Aortic smooth muscle cell (primary cell): ENCODE data around the gene SLC22A17. TPM values are rescaled to one million over a fixed set of nuclear protein-coding genes. Genes with fewer than 3 reads are reported as not detected.

Experiments
- total RNA-seq: library from RNA; depleted of rRNA; stranded (reverse); fragments of >200 nt; gene quantifications from 2 replicates; pipeline ENCODE4 v1.2.3, GENCODE V29; 2014

The SLC22A17 gene
- 11.9 and 12.1 TPM in 2 replicates for total RNA-seq

DNA sequence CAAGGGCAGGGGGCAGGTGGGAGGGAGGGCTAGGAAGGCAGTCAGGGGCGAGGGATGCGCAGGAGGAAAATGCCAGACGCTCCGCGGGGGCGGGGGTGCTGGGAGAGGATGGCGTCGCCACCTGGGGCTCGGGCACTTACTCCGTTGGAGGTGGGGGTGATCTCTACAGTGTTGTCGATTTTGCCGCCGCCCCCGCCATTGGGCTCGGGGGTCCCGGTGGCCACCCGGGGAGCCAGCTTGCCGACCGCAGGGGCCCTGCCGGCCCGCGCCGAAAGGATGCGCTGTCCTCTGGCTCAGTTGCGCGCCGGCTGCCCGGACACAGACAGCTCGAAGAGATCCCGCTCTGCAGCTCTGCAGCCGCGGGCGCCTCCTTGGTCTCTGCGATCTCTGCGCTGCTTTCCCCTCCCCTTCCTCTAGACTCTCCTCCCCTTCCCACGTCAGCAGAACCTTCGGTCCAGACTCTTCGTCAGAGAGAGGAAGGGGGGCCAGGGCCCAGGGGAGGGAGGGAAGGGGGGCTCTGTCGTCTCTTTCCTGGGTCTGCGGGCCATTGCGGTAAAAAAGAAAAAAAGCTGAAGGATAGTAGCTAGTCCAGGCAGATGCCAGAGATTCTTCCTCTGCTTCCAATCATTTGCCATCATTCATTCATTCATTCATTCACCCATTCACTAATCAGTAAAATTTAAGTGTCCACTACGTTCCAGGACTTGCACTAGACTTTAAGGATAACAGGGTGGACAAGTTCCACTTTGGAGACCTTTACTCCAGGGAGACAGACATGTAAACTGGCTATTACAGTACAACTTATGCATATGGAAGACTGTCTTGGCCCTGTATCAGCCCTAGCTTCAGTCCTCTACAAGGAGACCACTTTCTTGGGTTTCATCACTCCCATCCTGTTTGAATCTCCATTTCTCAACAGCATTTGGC lies at the start of gene SLC22A17:
Gene SLC22A17 (minus strand): TSS at position 382 of the 927 bp plus-strand sequence.

DNA sequence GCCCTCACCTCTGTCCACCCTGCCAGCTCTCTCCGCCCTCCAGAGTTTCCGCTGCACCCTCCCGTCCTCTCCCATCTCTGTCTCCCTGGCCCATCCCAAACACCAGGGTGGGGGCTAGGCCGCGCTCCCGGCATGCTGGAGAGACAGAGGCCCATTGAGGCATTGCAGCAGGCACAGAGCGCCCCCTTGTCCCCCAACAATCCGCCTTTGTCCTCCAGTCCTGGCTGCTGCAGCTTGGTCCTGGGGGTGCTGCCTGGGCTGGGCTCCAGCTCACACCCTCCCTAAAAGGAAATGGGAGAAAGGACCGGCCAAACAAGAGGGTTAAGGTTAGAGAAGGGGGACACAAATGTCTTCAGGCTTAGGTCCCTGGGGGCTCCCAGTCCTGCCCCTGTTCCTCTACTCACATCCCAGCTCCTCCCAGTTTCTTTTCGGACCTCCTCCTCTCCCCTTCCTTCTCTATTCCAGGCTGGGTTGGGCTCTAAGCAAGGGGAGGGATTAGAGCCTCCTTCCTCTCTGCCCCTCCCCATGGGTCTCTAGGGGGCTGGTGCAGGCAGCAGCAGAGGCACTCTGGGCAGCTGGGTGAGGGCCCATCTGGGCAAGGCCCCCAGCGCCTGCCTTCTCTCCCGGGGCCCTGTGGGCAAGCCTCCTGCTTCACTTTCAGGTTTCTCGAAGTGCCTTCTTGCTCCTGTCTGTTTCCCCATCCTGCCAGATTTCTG lies 24.0 kb upstream of the SLC22A17 start, which contains the start of gene CMTM5:
Gene CMTM5 (plus strand): TSS at position 565 of the 716 bp plus-strand sequence. CDS start 206 bp downstream, outside the sequence.

DNA sequence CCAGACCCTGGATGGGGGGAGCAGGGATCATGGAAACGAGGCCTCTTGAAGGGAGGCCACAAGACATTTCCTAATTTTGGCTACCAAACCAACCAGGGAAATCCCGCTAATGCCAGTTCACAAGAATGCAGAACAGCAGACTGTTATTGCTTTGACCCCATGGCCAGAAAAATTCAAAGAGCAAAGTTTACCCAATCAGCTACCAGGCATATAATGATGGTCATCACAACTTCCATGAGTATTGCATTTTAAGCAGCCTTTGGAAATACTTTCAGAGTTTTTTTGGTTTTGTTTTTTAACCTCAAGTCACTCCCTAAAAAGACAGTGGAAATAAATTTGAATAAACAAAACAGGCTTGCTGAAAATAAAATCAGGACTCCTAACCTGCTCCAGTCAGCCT lies 19.8 kb upstream of the SLC22A17 start, which contains the start of gene IL25:
Gene IL25 (plus strand): TSS at position 301 of the 400 bp plus-strand sequence.

DNA sequence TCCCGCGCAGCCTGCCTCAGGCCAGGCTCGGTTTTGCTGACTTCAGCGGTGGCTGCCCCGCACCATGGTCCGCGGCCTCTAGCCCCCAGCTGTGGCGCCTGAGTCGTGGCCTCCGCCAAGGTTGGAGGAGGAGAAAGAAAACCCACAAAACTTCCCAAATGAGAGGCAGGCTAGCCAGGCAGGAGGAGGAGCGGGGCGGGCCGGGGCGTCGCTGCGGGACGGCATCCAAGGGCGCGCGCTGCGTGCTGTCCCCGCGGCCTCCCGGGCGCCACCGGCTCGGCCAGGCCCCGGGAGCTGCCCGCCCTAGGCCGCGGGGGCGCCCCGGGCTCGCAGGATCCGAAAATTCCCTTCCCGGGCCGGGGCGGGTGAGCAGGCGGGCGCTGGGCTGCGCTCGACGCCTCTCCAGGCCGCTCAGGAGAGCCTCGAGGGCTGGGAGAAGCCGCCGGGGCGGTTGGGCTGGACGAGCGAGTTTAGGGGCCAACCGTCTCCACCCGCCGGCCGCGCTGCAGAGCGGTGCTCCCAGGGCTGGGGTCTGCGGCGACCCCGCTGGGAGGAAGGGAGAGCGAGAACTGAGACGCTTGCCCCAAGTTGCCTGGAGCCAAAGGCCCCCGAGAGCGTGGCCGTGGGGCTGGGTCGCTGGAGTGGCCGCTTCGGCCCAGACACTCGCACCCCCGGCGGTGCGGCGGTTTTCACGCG lies 12.5 kb upstream of the SLC22A17 start, which contains the start of gene EFS:
Gene EFS (minus strand): TSS at position 137 of the 696 bp plus-strand sequence. CDS start 147 bp downstream, outside the sequence.

DNA sequence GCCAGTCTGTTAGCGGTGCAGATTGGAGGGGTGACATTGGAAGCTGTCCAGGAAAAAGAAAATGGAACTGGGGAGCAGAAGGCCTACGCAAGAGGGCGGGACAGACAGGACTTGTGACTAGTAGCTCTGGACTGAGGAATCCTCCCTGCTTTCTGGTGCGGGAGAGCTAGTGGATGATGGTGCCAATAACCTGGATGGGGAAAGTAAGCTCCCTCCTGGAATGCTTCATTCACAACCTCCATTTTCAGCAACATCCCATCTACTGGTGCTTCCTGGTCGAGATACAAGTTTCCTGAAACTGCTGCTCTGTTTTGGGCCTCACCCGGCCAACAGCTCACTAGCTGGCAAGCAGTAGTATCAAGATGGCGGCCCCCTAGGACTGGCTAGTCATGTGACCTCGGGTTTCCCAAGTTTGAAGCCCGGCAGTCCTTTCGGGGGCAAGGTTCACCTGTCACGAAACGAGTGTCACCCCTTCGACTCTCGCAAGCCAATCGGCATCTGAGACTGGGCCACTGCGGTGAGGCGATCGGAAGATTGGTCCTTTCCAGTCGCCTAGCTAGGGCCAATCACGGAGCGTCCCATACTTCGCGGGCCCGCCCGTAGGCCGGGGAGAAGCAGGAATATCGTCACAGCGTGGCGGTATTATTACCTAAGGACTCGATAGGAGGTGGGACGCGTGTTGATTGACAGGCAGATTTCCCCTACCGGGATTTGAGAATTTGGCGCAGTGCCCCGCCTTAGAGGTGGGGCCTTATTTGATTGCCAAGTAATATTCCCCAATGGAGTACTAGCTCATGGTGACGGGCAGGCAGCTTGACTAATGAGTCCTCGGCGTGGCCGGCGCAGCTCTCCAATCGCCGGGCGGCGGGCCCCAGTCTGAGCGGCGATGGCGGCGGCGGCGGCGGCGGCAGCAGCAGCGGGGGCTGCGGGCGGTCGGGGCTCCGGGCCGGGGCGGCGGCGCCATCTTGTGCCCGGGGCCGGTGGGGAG lies 31.8 kb downstream of the SLC22A17 start, which contains the start of gene PABPN1:
Gene PABPN1 (plus strand): TSS at position 874 of the 988 bp plus-strand sequence. CDS start 13 bp downstream, at position 887.

DNA sequence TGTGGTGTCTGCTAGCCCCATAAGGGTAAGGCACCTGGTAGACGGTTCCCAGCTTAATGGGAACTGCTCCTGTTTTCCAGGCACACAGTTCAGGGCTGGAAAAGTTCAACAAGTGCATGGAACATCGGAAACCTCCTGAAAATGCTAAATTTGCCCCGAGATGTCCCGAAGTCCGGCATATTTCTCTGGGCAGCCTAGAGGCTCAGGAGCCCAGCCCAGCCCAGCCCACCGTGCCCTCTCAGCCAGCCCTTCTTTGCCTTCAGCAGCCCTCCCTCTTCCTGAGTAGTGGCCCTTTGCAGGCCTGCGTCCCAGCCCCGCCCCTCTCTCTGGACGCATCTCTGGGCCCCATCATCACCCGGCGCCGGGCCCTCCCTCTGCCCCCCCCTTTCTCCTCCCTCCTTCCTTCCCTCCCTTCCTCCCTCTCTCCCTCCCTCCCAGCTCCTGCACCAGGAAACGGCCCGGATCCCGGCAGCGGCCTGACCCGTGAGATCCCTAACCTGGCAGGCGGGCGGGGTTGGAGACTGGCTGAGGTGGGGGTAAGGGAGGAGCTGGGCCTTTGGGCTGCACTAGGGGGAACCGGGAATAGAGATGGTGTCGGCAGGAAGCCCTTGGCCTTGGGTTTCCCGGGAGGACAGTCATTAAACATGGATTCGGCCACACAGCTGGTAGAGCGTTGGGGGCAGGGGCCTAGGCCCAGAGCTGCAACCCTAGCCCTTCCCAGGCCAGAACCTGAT lies 46.1 kb downstream of the SLC22A17 start, which contains the start of gene BCL2L2:
Gene BCL2L2 (plus strand): TSS at position 422 of the 734 bp plus-strand sequence. CDS start 935 bp downstream, outside the sequence.

DNA sequence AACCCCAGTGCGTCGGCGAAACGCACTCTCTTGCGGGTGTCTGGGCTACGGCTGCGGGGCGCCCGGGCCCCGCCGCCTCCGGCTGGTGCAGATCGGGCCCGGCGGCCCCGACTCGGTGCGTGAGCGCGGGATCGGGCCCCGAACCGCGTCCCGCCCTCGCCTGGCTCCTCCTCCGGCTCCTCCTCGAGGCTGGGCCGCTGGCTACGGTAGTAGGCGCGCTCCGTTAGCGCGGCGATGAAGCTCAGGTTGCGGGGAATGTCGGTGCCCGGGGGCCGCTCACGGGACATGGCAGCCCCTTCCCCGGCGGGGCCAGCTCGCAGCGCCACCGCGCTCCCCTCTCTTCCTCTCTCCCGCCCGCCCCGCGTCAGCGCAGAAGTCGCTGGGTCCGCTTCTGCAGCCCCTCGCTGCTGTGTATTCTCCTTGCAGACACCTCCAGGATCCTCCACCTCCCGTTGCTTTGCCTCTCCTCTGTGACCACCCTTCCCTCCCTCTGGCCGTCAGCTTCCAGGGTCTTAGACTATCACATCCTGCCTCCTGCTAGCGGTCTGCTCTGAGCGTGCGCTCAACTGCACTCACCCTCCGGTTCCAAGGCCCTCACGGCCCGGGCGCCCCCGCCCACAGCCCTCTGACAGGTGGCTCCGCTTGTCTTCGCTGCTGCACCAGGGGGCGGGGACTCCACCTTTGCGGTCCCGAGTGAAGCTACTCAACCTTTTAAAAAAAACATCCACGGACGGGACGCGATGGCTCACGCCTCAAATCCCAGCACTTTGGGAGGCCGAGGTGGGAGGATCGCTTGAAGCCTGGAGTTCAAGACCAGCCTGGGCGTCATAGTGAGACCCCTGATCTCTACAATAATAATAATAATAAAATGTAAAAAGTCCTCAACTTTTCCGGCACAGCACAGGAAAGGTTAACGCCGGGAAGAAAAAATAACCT lies 50.1 kb downstream of the SLC22A17 start, which contains the start of gene PPP1R3E:
Gene PPP1R3E (minus strand): TSS at position 570 of the 936 bp plus-strand sequence. CDS start 283 bp downstream, at position 287.

Other genes with a start within 250 kb of the SLC22A17 start
- 0.06 and 0.13 TPM in 2 replicates for gene CIROP, start 247.9 kb downstream of the SLC22A17 start, total RNA-seq
- gene CEBPE, start 233.6 kb downstream of the SLC22A17 start, total RNA-seq = not detected in 2 replicates
- gene SLC7A8, start 169.2 kb downstream of the SLC22A17 start, total RNA-seq = 73.6 and 75.6 TPM in 2 replicates
- not detected in 2 replicates for gene RNF212B, start 115.0 kb downstream of the SLC22A17 start, total RNA-seq
- 2.4 and 4.1 TPM in 2 replicates for gene HOMEZ, start 66.8 kb downstream of the SLC22A17 start, total RNA-seq
- gene PPP1R3E, start 50.0 kb downstream of the SLC22A17 start, total RNA-seq = 2.8 and 3.5 TPM in 2 replicates
- gene BCL2L2, start 46.1 kb downstream of the SLC22A17 start, total RNA-seq = 21.0 and 26.2 TPM in 2 replicates
- 69.9 and 83.4 TPM in 2 replicates for gene PABPN1, start 31.4 kb downstream of the SLC22A17 start, total RNA-seq
- 6.3 and 10.7 TPM in 2 replicates for gene EFS, start 12.3 kb upstream of the SLC22A17 start, total RNA-seq
- gene IL25, start 19.9 kb upstream of the SLC22A17 start, total RNA-seq = not detected in 2 replicates
- gene CMTM5, start 24.2 kb upstream of the SLC22A17 start, total RNA-seq = 0.31 and 0.40 TPM in 2 replicates
- gene MYH6, start 55.4 kb upstream of the SLC22A17 start, total RNA-seq = not detected in 2 replicates
- gene MYH7, start 82.8 kb upstream of the SLC22A17 start, total RNA-seq = not detected in 2 replicates
- 42.3 and 42.7 TPM in 2 replicates for gene NGDN, start 116.8 kb upstream of the SLC22A17 start, total RNA-seq
- gene ZFHX2, start 198.9 kb upstream of the SLC22A17 start, total RNA-seq = under 0.01 and 0.06 TPM in 2 replicates
- gene THTPA, start 203.4 kb upstream of the SLC22A17 start, total RNA-seq = 15.0 and 18.0 TPM in 2 replicates
- 3.2 and 4.2 TPM in 2 replicates for gene AP1G2, start 214.9 kb upstream of the SLC22A17 start, total RNA-seq
- gene JPH4, start 225.9 kb upstream of the SLC22A17 start, total RNA-seq = not detected in 2 replicates